Stimulated activated naive CD8-positive, alpha-beta T cell treated with anti-CD3 and anti-CD28 coated beads, Interleukin-15, amount 100 ng/mL, for 72 hours (primary cell): ENCODE measurements around the gene ARHGAP40.

Experiments used
- ATAC-seq: fragments of 150-1000 bp; cut with Tn5 transposase; 2 replicates; pipeline ENCODE4 v1.10.0; 2021; ENCODE audit warnings: mild to moderate bottlenecking, moderate library complexity
- DNase-seq, 2 donors: peaks; one replicate each; pipeline ENCODE4 v3.0.0; 2021 to 2022
- H3K27ac Mint-ChIP-seq, 2 donors: one replicate each; pipeline ENCODE4 v1.8.0; 2022; ENCODE audit warnings: mild to moderate bottlenecking in 2 of 2, mixed read lengths in 2 of 2, moderate library complexity in 2 of 2
- H3K27me3 Mint-ChIP-seq: one replicate; pipeline ENCODE4 v1.8.0; 2022; ENCODE audit warnings: mixed read lengths
- H3K4me1 Mint-ChIP-seq: one replicate; pipeline ENCODE4 v1.8.0; 2022; ENCODE audit warnings: mild to moderate bottlenecking, mixed read lengths
- H3K4me3 Mint-ChIP-seq, 2 donors: one replicate each; pipeline ENCODE4 v1.8.0; 2022; ENCODE audit warnings: mild to moderate bottlenecking in 2 of 2, mixed read lengths in 2 of 2, moderate library complexity in 1 of 2
- H3K9me3 Mint-ChIP-seq, 2 donors: one replicate each; pipeline ENCODE4 v1.8.0; 2022; ENCODE audit warnings: mixed read lengths in 2 of 2

The ARHGAP40 gene

GRCh38 chr20:38600057-38600456, 1.6 kb upstream of the ARHGAP40 start:
- H3K4me3 Mint-ChIP-seq, result no peak overlapping the region
- no peak for DNase-seq
- H3K4me1 Mint-ChIP-seq, result peaks cover 18% of the 10 kb centered on the region
- no peaks in the 10 kb centered on the region for H3K9me3 Mint-ChIP-seq
- ATAC-seq, result no peak
- peaks cover 72% of the 10 kb centered on the region for H3K27me3 Mint-ChIP-seq
- H3K27ac Mint-ChIP-seq, result no peak overlapping the region

- DNase-seq, result no peak
- no peak overlapping the region for H3K27ac Mint-ChIP-seq
- peaks cover 18% of the 10 kb centered on the region for H3K4me1 Mint-ChIP-seq
- ATAC-seq, result no peak
- H3K9me3 Mint-ChIP-seq, result no peaks in the 10 kb centered on the region
- no peak overlapping the region for H3K4me3 Mint-ChIP-seq
- peaks cover 76% of the 10 kb centered on the region for H3K27me3 Mint-ChIP-seq
Observed at GRCh38 chr20:38602185-38602581, 574 bp downstream of the ARHGAP40 start.

GRCh38 chr20:38603286-38603685, 1.7 kb downstream of the ARHGAP40 start:
- DNase-seq, result no peak
- Mint-ChIP-seq H3K9me3 (no peaks in the 10 kb centered on the region), H3K4me1 (peaks cover 18% of the 10 kb centered on the region), H3K4me3 (no peak overlapping the region), H3K27ac (no peak overlapping the region), H3K27me3 (peaks cover 76% of the 10 kb centered on the region)
- no peak for ATAC-seq

GRCh38 chr20:38604873-38605303, 3.3 kb downstream of the ARHGAP40 start:
- Mint-ChIP-seq H3K9me3 (no peaks in the 10 kb centered on the region), H3K27ac (no peak overlapping the region), H3K4me1 (peaks cover 18% of the 10 kb centered on the region), H3K27me3 (peaks cover 87% of the 10 kb centered on the region), H3K4me3 (no peak overlapping the region)
- ATAC-seq, result no peak
- no peak for DNase-seq

GRCh38 chr20:38607351-38607750, 5.7 kb downstream of the ARHGAP40 start:
- Mint-ChIP-seq H3K27me3 (peaks cover 73% of the 10 kb centered on the region), H3K4me1 (peaks cover 2% of the 10 kb centered on the region)

DNA sequence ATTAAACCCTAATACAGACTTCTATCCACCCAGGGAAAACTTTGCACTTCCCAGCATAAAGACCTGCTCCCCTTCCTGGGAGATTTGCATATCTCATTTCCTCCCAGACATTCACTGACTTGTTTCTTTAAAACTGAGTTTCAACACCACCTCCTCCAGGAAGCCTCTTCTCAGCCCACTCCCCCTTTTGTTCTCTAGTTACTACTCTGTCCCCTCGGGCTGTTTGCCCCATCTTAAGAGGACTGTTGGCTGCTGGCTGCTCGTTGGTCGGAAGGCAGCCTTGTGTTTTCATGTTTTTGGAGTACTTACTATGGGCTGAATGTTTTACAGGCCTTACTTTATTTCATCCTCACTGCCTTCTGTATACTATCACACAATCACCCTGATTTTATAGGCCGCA, 6.6 kb downstream of the ARHGAP40 start:
- Mint-ChIP-seq H3K9me3 (no peaks in the 10 kb centered on the region), H3K27me3 (peaks cover 65% of the 10 kb centered on the region), H3K4me1 (no peaks in the 10 kb centered on the region), H3K4me3 (no peak overlapping the region), H3K27ac (no peak overlapping the region)
- DNase-seq, result no peak
- no peak for ATAC-seq

More at GRCh38 chr20:38607351-38607750, 5.7 kb downstream of the ARHGAP40 start:
- H3K4me3 Mint-ChIP-seq, result no peak overlapping the region
- ATAC-seq (no peak), DNase-seq (no peak)
- H3K27ac Mint-ChIP-seq, result no peak overlapping the region
- H3K9me3 Mint-ChIP-seq, result no peaks in the 10 kb centered on the region

GRCh38 chr20:38609815-38610214, 8.2 kb downstream of the ARHGAP40 start:
- ATAC-seq (no peak), DNase-seq (no peak)
- no peaks in the 10 kb centered on the region for H3K9me3 Mint-ChIP-seq
- H3K4me3 Mint-ChIP-seq, result no peak overlapping the region
- H3K27me3 Mint-ChIP-seq, result peaks cover 52% of the 10 kb centered on the region
- H3K4me1 Mint-ChIP-seq, result no peaks in the 10 kb centered on the region
- no peak overlapping the region for H3K27ac Mint-ChIP-seq

DNA sequence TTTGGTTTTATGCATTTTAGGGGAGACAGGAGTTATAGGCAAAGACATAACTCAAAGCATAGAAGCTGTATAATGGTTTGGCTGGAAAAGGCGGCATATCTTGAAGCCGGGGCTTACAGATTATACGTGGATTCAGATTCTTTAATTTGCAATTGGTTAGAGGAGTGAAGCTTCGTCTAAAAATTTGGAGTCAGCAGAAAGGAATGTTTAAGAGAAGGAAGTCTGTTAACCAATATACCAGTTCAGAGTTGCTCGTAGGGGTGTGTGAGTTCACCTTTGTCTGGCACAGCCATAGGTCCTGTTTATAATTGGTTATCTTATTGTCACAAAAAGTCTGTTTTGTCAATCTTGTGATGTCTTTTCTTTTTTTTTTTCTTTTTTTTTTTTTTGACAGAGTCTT, 8.9 kb downstream of the ARHGAP40 start:
- no peak for ATAC-seq
- H3K4me3 Mint-ChIP-seq, result no peak overlapping the region
- peaks cover 47% of the 10 kb centered on the region for H3K27me3 Mint-ChIP-seq
- H3K27ac Mint-ChIP-seq, result no peak overlapping the region
- no peaks in the 10 kb centered on the region for H3K4me1 Mint-ChIP-seq
- no peaks in the 10 kb centered on the region for H3K9me3 Mint-ChIP-seq
- DNase-seq, result no peak

DNA sequence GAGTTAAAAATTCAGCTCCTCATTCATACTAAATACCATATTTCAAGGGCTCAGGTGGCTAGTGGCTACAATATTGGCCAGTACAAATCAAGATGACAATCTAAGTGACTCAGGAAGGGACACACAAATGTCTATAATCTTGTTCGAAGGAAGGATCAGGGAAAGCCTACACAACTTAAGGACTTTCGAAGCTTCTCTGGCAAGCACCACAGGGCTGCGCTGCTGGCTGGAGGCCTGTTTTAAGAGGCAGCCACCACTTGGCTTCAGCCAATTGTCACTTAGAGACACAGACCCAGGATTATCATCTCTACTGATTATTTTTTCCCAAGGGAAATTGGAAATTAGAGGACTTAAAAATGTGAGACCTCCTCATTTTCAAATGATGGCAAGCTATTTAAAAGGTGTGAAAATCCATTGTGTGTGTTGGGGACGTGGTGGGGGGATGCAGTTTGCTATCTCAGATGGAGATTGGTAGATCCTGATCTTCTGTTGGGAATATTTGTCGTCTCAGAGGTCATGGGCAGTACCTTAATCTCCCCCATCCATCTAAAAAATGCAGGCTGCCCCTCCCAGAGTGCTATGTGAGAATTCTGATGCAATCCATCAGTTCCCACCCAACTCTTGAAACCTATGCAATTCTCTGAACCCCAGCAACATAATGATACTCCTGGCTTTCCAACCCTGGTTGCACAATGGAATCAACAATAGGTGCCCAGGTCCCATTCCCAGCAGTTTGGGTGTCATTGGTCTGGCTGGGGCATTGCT, 11.3 kb downstream of the ARHGAP40 start:
- ATAC-seq (no peak), DNase-seq (no peak)
- Mint-ChIP-seq H3K4me3 (no peak overlapping the region), H3K27ac (no peak overlapping the region), H3K27me3 (peaks cover 49% of the 10 kb centered on the region), H3K4me1 (no peaks in the 10 kb centered on the region), H3K9me3 (no peaks in the 10 kb centered on the region)

GRCh38 chr20:38615283-38615682, 13.7 kb downstream of the ARHGAP40 start:
- peaks cover 41% of the 10 kb centered on the region for H3K27me3 Mint-ChIP-seq
- H3K27ac Mint-ChIP-seq, result no peak overlapping the region
- ATAC-seq (no peak), DNase-seq (no peak)
- H3K4me1 Mint-ChIP-seq, result no peaks in the 10 kb centered on the region
- H3K4me3 Mint-ChIP-seq, result no peak overlapping the region
- H3K9me3 Mint-ChIP-seq, result no peaks in the 10 kb centered on the region

GRCh38 chr20:38616457-38616856, 14.8 kb downstream of the ARHGAP40 start:
- Mint-ChIP-seq H3K4me1 (no peaks in the 10 kb centered on the region), H3K9me3 (no peaks in the 10 kb centered on the region), H3K27me3 (peaks cover 43% of the 10 kb centered on the region), H3K27ac (no peak overlapping the region), H3K4me3 (no peak overlapping the region)
- ATAC-seq (no peak), DNase-seq (no peak)

- Mint-ChIP-seq H3K4me1 (no peaks in the 10 kb centered on the region), H3K27me3 (peaks cover 43% of the 10 kb centered on the region), H3K9me3 (no peaks in the 10 kb centered on the region), H3K27ac (no peak overlapping the region), H3K4me3 (no peak overlapping the region)
- DNase-seq, result no peak
- ATAC-seq, result no peak
Observed at GRCh38 chr20:38617011-38617829, 15.6 kb downstream of the ARHGAP40 start.

GRCh38 chr20:38617830-38618196, 16.2 kb downstream of the ARHGAP40 start:
- DNase-seq, result no peak
- Mint-ChIP-seq H3K4me3 (no peak overlapping the region), H3K27me3 (peaks cover 43% of the 10 kb centered on the region), H3K9me3 (no peaks in the 10 kb centered on the region), H3K27ac (no peak overlapping the region), H3K4me1 (no peaks in the 10 kb centered on the region)
- no peak for ATAC-seq

GRCh38 chr20:38620441-38620840, 18.8 kb downstream of the ARHGAP40 start:
- H3K27me3 Mint-ChIP-seq, result peaks cover 43% of the 10 kb centered on the region
- H3K4me1 Mint-ChIP-seq, result no peaks in the 10 kb centered on the region
- no peaks in the 10 kb centered on the region for H3K9me3 Mint-ChIP-seq
- no peak overlapping the region for H3K4me3 Mint-ChIP-seq
- no peak for ATAC-seq
- no peak overlapping the region for H3K27ac Mint-ChIP-seq
- no peak for DNase-seq

GRCh38 chr20:38623061-38623460, 21.5 kb downstream of the ARHGAP40 start:
- Mint-ChIP-seq H3K27me3 (peaks cover 26% of the 10 kb centered on the region), H3K9me3 (no peaks in the 10 kb centered on the region), H3K27ac (no peak overlapping the region), H3K4me3 (no peak overlapping the region), H3K4me1 (no peaks in the 10 kb centered on the region)
- ATAC-seq (no peak), DNase-seq (no peak)

DNA sequence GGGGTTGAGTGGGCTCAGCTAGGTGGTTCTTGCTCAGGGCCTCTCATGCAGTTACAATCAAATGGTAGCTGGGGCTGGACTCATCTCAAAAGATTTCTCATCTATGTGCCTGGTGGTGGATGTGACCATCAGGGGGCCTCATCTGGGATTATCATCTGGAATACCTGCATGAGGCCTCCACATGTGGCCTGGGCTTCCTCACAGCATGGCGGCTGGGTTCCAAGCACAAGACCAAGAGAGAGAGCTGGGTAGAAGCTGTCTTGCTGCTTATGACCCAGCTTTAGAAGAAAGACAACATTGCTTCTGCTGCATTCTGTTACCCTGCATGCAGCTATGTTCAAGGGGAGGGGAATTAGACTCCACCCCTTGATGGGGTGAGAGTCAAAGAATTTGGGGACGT, 22.5 kb downstream of the ARHGAP40 start:
- Mint-ChIP-seq H3K9me3 (no peaks in the 10 kb centered on the region), H3K4me1 (no peaks in the 10 kb centered on the region), H3K4me3 (no peak overlapping the region), H3K27ac (no peak overlapping the region), H3K27me3 (peaks cover 18% of the 10 kb centered on the region)
- DNase-seq, result no peak
- ATAC-seq, result no peak
